DMS53 treated with DMSO at 0.1 percent for 48 hours (cell line): ENCODE measurements around the gene DROSHA.

Experiments
- DNase-seq: peaks from one replicate; lab custom pipeline; 2025; ENCODE audit not compliant: unreplicated experiment; lab: John Stamatoyannopoulos, UW

Gene DROSHA

DNA sequence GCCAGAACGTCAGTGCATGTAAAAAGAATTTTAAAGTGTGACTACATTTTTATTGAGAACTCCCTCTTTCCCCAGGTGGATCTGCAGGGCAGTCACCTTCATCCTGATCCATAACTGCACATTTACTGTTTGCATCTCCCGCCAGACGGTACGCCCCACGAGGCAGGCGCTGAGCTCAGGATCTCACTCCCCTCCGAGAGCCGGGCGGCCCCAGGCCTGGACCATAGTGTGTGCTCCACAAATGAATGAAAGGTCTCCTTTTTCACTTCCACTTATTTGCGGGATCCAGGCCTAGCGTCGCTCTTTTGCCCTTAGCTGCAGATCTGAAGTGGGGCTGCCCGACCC lies 378 bp downstream of the DROSHA start:
- no peak for DNase-seq

DNA sequence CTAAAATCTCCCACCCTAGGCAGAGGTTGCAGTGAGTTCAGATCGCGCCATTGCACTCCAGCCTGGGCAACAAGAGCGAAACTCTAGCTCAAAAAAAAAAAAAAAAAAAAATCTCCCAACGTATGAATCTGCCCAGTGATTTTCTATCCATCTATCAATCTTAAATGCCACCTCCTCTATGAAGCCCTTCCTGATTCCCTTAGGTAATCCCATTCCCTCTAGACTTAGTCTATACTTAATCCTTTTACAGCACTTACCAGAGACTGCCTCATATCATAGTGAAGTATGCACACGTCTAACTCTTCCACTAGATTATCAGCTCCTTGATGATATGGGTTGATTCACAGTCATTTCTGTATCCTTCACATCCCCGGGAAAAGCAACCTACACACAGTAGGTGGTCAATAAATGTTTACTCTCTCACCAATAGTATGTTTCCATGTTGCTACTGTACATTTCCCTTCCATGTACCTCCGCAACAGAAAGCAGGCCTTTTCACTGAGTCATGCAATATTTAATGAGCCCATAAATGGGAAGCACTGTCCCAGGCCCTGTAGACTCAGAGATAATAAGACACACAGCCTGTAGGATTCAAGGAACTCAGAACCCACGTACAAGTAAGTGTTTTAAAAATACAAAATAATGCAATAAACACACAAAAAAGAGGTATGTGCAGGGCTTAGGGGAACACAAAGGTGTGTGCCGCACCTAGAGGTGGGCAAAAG lies 1.2 kb downstream of the DROSHA start:
- DNase-seq = no peak

DNA sequence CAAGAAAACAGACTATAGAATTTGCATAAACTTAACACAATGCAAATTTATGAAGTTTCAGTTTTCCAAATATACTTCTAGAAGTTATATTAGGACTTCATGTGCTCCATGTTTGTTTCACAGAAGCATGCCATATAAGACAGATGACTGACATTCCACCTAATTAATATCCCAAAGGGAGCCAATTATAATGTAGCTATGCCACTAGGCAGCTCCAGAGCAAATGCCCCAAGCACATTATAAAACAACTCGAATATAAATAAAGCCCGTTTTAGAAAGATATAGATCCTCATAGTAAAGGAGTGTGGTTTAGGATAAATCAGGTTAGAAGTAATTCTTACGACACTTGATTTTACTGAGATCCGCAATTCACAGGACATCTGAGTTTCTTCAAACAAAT lies 8.9 kb downstream of the DROSHA start:
- no peak for DNase-seq

DNA sequence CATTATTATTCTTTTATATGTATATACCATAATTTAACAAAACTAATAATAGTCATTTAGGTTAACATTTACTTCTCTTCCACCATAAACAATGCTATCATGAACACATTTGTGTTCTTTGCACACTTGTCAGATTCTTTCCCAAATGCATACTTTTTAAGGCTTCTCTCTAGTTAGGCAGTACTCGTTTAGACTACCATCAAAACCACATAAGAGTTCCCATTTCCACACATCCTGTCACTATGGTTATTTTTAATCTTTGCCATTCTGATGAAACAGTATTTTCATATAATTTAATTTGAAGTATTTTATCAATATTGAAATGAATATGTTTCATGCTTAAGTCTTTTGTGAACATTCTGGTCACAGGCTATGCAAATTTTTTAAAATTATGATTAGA lies 15.1 kb downstream of the DROSHA start:
- DNase-seq = no peak

DNA sequence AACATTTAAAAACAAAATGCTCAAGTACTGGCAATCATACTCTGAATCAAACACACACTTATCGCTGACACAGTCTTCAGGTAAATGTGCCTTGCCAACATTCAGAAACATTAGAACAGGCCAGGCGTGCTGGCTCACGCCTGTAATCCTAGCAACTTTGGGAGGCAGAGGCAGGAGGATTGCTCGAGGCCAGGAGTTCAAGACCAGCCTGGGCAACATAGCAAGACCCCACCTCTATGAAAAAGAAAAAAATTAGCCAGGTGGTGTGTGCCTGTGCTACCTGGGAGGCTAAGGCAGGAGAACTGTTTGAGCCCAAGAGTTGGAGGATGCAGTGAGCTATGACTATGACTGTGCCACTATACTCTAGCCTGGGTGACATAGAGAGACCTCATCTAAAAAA lies 20.6 kb downstream of the DROSHA start:
- DNase-seq = no peak

DNA sequence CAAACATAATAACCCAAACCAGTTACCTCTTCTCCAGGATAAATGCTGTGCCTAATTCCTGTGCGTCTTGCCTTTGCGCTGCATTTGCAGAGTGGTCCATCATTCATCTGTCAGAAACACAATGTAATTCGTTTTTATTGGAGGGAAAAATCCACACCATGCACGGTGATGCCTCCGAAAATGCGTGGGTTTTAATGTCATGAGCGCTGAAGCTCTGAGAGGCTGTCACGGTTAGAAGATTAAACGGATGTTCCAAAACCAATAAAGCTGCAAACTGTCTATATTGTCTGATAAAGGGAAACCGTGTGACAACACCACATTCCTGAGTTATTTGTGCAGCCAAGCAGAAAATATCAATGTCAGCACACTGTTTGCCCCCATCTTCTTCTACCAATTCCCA lies 27.4 kb downstream of the DROSHA start:
- no peak for DNase-seq

DNA sequence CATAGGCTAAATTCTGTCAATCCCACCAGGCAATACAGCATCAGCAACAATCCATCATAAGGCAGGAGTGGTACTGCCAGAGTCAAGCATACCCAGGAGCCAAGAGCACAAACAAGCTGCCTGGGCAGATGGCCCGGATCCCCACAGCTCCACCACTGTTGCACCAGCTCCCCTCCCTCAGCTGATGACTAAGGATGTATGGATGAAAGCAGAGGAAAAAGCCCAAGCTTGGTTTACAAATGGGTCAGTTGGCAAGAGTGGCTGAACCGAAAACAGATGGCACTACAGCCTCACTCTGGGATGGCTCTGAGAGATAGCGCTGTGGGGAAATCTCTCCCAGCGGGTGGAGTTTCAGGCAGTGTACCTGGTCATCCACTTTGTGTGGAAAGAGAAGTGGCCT lies 29.4 kb downstream of the DROSHA start:
- DNase-seq = no peak

- DNase-seq = no peak
Observed at GRCh38 chr5:31500256-31500655, 31.6 kb downstream of the DROSHA start.

GRCh38 chr5:31496891-31497290 lies 35.0 kb downstream of the DROSHA start:
- DNase-seq = no peak

- DNase-seq = no peak
Observed at GRCh38 chr5:31496301-31496700, 35.6 kb downstream of the DROSHA start.

GRCh38 chr5:31495336-31495735 lies 36.6 kb downstream of the DROSHA start:
- DNase-seq = no peak

GRCh38 chr5:31492869-31493268 lies 39.0 kb downstream of the DROSHA start:
- no peak for DNase-seq

- no peak for DNase-seq
Observed at GRCh38 chr5:31487506-31487905, 44.4 kb downstream of the DROSHA start.

GRCh38 chr5:31486441-31486840 lies 45.5 kb downstream of the DROSHA start:
- no peak for DNase-seq

DNA sequence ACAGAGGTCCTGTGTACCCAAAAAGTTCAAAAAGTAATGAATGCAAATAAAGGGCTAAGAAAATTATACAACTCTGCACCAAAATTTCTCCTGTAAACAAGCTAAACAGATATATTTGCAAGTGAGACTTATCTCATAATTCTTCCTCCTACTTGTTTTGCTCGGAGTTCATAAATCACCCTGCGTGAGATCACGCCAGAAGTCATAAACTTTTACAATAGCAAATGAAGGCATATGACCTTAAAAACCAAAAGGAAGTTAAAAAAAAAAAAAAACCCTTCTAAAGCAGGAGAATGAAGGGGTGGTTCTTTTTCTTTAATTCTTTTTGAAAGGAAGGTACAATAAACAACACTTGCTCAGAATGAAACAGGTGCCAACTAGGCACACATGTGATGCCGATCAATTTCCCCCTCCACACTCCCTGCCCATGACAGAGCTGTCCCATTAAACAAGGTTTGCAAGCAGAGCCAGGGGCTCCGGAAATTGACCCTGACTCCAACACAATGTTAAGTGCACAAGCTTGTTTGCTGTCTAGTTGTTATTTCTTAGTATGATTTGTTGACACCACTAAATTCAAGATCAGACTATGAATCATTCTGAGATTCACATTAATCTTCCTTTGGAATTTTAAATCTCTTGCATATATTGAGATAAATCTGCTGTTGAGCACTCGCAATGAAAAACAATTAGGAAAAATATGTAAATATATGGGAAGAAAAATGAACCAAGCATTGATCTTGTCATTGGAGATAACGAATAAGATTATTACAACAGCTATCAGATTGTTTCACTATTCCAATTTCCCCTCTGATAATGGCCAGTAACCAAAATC lies 46.3 kb downstream of the DROSHA start:
- no peak for DNase-seq

DNA sequence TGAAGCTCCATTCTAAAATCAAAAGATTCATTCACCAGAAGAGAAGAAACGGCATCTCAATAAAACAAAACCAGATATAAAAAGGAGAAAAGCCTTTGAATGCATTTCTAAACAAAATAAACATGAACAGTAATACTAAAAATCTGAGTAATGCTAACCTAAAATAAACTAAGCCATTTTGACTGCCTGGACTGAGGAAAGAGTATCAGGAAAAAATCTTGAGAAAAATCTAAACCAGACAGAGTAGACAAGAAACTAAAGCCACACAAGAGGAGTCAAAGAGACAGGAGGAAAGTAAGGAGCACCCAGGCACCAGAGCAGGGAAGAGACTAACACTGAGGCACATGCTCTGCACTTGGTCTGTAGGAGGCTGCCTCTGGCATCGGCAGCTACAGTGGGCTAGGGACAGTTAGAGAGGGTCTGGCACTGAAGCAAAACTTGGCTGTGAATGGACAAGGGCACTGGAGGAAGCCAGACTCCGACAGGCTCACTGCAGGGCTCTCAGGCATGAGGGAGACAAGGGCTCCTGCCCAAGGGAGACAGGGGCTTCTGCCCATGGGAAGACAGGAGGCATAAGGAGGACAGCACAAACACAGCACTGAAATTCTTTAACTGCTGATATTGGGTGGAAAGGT lies 50.2 kb downstream of the DROSHA start:
- DNase-seq = no peak

GRCh38 chr5:31479706-31480105 lies 52.2 kb downstream of the DROSHA start:
- DNase-seq = no peak

DNA sequence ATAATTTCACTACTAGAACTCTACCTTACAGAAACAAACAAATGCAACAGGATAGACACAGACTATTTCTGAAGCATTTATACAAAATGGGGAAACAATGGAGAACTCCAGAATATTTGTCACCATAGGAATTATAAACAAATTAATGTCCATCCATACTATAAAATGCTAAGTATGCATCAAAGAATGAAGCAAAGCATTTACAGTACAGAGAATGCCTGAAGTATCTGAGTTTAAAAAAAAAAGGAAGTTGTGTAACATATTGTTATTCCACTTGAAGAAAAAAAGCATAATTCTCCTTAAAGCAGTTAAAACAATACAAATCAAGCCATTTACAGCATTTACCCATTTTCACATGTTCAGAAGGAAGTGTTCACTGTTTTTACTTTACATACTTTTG lies 53.0 kb downstream of the DROSHA start:
- DNase-seq = no peak

- no peak for DNase-seq
Observed at GRCh38 chr5:31477971-31478370, 53.9 kb downstream of the DROSHA start.

DNA sequence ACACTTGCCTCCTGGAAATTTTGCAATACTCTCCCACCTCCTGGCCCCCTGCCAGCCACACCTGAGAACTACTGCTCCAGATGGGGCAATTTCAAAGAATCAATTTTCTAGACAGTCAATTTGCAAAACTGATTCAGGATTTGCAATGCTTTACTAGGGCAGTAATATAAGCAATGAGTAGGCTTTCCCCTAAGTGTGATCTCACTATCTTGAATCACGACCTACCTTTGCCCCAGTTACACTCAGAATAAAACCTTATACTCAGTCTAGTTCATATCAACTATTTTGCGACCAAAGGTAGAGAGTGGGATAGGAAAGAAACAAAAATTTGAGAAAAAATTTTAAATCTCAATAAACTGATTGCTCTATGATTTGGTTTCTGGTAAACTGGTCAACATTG lies 54.4 kb downstream of the DROSHA start:
- DNase-seq = no peak

DNA sequence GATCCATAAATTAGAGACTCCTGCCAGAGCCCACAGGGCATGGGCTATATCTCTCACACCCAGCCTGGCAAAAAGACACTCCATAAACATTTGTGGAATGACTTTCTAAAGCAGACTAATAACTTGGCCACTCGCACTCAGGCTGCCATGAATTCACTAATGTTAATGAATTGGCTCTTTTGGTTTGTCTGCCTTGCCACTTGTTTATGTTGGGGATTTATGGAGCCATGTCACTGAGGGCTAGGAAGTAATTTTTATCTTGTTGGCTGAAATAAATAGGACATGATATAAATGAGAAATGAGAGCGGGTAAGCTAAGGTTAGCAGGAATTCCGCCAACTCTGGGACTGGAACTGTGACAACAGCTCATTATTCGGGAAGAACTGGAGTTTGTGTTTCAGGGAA lies 55.2 kb downstream of the DROSHA start:
- no peak for DNase-seq

DNA sequence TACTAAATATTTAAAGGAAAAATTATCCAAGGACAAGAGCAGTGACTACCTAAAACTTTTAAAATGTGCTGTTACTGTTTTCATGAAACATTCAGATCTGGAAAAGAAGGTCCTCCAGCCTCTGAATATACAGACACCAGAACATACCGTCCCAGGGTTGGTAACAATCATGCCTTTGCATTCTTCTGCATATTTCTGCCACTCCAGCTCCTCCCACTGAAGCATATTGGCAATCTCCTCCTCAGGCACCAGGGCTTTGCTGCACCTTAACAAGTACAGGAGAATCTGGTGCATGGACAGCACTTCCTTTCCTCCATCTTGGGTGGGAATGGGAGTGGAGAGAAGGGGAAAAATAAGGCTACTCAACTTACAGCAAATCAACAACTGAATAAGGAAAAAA lies 60.0 kb downstream of the DROSHA start:
- no peak for DNase-seq
